ENCODE measurements around the gene DLL3. TPM values are rescaled to one million over a fixed set of nuclear protein-coding genes. Genes with fewer than 3 reads are reported as not detected.

Gene DLL3
- total RNA-seq: 1 to 10 TPM in 1 of 2 donors, under 1 TPM in 1; under 0.01 to 4.3 TPM

GRCh38 chr19:39498798-39499642 lies at the start of gene DLL3:
DLL3 (plus strand) TSS chr19:39498947; CDS start chr19:39498975, 28 bp downstream.

GRCh38 chr19:39480337-39481228 lies 18.2 kb upstream of the DLL3 start, which contains the start of gene TIMM50:
TIMM50 (plus strand) TSS chr19:39480838; CDS start chr19:39480854, 16 bp downstream.

GRCh38 chr19:39514840-39515550 lies 16.2 kb downstream of the DLL3 start, which contains the start of gene SELENOV:
SELENOV (plus strand) TSS chr19:39515139; CDS start chr19:39515213, 74 bp downstream.

GRCh38 chr19:39532233-39533002 lies 33.7 kb downstream of the DLL3 start, which contains the start of gene EID2B:
EID2B (minus strand) TSS chr19:39532852; CDS start chr19:39532802, 50 bp downstream.

GRCh38 chr19:39539518-39540332 lies 41.0 kb downstream of the DLL3 start, which contains the start of gene EID2:
EID2 (minus strand) TSS chr19:39540161; CDS start chr19:39540079, 82 bp downstream.

Other genes starting within 250 kb of the DLL3 start
- gene IFNL2, start 230.6 kb upstream of the DLL3 start, total RNA-seq: not detected
- not detected for gene IFNL1, start 202.5 kb upstream of the DLL3 start, total RNA-seq
- gene LRFN1, start 178.1 kb upstream of the DLL3 start, total RNA-seq: under 1 TPM; 0.34 to 0.67 TPM
- 1 to 10 TPM in 1 of 2 donors, not detected in 1; 1.0 TPM for gene GMFG, start 162.9 kb upstream of the DLL3 start, total RNA-seq
- 10 to 100 TPM; 53.9 to 58.2 TPM for gene SAMD4B, start 156.5 kb upstream of the DLL3 start, total RNA-seq
- 10 to 100 TPM; 29.6 to 35.3 TPM for gene PAF1, start 107.8 kb upstream of the DLL3 start, total RNA-seq
- gene MED29, start 107.6 kb upstream of the DLL3 start, total RNA-seq: 10 to 100 TPM; 21.3 to 30.3 TPM
- gene ZFP36, start 92.1 kb upstream of the DLL3 start, total RNA-seq: 1 to 10 TPM; 3.7 to 3.8 TPM
- gene PLEKHG2, start 86.3 kb upstream of the DLL3 start, total RNA-seq: 1 to 10 TPM; 2.8 to 6.0 TPM
- 10 to 100 TPM; 19.6 to 51.0 TPM for gene RPS16, start 63.0 kb upstream of the DLL3 start, total RNA-seq
- 10 to 100 TPM; 64.9 to 75.0 TPM for gene SUPT5H, start 53.4 kb upstream of the DLL3 start, total RNA-seq
- 100 to 1,000 TPM in 1 of 2 donors, 10 to 100 TPM in 1; 66.4 to 115 TPM for gene TIMM50, start 18.1 kb upstream of the DLL3 start, total RNA-seq
- gene SELENOV, start 16.2 kb downstream of the DLL3 start, total RNA-seq: not detected
- gene EID2B, start 33.9 kb downstream of the DLL3 start, total RNA-seq: 10 to 100 TPM in 1 of 2 donors, 1 to 10 TPM in 1; 5.2 to 10.7 TPM
- 1 to 10 TPM; 5.5 to 9.7 TPM for gene EID2, start 41.2 kb downstream of the DLL3 start, total RNA-seq
- gene LGALS13, start 103.6 kb downstream of the DLL3 start, total RNA-seq: not detected
- not detected for gene LGALS16, start 157.0 kb downstream of the DLL3 start, total RNA-seq
- not detected for gene LGALS14, start 205.5 kb downstream of the DLL3 start, total RNA-seq
- gene CLC, start 239.1 kb downstream of the DLL3 start, total RNA-seq: not detected